Nucleus accumbens (tissue), 56 donors: ENCODE measurements around the gene TBC1D9.

Experiments used
- DNase-seq, 56 donors: peaks; one replicate each; lab custom pipeline; 2025; lab: John Stamatoyannopoulos, UW

TBC1D9 gene

DNA sequence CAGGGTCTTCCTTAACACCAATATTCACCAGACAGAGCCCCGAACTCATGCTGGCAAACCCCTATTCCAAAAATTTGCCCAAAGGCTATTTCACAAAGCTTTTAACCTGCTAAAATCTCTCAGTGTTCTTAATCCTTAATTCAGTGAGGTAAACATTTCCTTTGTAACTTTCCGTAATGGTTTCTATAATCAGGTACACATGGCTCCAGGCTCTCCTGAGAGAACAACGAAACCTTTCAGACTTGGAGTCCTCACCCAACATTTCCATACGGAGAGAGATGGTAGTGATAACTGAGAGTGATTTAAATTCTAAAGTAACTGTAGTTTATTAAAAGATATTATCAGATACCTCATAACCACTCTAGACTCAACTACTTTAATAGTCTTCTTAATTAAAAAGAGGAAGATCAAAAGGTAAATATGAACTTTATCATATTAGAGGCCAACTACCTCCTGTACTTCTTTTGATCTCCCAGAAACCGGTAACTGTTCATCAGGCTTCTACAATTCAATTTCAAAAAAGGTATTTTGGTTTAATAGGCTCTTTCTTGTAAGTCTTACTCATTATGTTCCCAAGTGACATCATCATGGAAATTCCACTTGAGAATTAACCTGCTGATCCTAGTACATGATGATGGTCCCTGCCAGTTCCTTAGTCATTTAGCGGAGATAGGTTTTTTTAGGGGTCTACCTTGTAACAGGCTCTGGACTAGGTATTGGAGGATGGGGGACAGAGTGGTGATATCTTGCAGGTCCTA is 96.1 kb downstream of the TBC1D9 start:
- no peak for DNase-seq

DNA sequence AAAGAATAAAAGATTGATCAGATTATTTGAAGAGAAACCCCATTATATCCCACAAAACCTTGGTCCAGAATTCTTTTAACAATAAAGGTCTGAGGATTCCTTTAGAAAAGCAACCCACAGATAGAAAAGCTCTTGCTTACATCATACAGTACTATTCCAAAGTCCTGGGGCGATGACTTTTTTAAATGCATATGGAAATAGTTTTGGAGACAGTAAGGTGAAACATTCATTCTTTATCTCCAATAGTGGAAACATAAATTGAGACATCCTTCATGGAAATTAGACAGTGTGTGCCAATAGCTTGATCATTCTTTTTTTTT is 101.7 kb downstream of the TBC1D9 start:
- DNase-seq = no peak

DNA sequence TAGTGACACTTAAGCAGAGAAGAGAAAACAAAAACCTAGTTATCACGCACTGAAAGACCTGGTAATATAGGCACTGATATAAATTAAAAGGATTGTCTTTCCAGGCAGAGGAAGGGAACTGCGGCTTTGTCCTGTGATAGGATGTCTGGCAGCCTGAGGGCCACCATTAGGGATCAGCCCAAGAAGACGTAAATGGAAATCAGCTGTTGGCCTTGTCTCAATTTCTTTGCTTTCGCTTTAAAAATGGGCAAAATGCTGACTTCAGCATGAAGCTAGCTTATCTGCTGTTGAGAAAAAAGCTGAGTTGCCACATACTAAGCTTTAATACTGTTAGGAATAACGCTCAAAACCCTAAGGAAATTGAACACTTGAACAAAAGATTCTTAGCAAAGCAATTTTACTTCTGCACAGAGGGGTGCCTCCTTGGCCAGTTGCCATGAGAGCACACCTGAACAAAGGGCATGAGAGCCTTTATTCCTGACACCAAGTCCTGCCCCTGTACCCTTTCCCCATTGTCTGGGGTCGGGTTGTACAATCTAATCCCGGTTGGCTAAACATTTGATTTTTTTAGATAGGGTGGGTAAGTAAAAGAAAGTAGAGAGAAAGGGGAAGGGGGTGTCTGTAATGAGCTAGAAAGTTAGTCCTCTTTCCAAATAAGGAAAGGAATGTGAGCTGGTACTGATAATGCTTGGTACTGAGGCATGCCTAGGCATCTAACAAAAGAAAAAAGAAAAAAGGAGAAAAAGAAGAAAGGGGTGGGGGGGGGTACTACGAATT is 102.3 kb downstream of the TBC1D9 start:
- no peak for DNase-seq

DNA sequence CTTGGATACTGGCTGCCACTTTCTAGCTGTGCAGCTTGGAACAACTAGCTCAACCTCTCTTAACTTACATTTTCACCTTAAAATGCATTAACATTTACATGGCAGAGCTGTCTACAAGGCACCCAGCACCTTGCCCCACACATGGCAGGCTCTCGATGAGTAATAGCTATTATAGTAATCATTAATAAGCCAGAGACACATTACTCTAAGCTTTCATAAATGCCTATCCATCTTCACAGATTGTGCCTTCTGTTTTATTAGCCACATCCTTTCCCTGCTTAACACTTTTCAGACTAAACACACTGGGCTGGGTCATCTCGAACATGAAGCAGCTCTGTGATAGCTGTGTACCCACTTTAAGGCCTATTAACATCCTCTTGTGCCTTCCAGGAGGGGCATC is 103.6 kb downstream of the TBC1D9 start:
- no peak for DNase-seq

DNA sequence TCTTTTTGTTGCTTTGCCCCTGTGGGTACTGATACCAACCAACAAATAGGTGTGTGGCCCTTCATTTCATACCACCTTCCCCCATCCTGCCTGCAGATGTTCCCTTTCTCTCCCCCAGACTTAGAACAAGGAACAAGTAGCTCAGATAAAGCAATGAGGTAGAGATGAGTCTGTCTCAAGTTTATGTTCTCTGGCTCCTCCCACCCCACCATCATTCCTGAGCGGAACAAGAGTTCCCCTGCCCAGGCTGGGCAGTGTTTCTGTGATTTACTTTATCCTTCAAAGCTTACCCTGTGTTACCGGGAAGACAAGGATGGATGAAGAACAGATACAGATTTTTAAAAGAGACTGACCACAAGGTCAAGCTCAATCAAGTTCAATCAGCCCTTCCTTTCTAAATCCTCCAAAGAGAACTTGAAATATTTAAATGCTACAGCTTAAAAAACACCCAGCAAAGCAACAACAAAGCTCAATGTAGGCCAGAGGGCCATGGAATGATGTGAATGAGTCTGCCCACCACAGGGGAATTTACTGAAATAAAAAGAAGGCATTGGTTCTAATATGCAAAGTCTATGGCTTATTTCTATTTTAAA is 107.4 kb downstream of the TBC1D9 start:
- DNase-seq = no peak

DNA sequence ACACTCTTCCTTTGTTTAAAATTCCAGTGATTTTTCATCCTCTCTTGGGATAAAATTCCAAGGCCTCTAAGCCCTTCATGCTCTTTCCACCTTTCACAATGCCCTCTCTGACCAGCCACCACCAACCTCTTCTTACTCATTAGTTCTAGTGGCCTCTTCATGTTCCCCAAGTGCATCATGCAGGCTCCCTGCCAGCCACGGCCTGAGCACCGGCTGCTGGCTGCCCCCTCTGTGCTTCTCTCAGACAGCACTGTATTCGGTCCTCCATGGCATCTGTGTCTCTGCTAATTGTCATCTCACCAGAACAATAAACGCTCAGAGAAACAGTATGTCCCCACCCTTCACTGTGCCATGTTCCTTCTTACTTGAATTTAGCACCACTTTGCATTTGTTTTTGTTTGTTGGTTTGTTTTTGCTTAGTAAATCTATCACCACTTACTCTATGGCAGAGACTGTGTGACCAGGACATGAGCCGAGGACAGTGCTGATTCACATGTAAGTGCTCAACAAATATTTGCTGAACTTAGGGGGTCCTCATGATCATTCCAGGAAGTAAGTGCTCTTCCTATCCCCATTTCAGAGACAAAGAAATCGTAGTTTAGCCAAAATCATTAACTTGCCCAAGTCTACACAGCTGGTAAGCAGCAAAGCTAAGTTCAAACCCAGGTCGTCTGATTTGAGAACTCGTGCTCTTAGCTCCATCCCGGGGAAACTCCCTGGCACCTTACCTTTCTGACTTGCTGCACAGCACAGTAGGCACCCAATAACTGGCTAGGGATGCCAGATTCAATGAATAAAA is 110.4 kb downstream of the TBC1D9 start:
- DNase-seq = peak in 10 of 56 donors; percentile 1 to 38 (median 13)

DNA sequence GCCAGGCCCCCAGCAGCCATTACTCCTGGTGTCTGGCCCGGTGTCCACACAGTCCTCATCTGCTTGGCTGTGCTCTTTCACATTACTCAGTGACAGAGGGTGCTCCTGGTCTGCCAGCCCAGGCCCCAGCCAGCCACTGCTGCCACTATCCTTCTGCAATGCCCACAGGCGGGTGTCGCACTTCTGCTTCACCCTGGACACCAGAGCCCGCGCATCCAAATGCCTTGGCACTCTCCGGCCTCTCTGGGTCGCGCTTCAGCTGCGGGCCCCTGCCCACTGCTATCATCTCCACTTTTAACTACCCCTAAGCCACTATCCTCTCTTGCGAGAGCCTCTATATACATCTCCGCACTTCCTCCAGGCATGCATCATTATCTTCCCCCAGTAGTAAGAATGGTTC is 111.0 kb downstream of the TBC1D9 start:
- no peak for DNase-seq

DNA sequence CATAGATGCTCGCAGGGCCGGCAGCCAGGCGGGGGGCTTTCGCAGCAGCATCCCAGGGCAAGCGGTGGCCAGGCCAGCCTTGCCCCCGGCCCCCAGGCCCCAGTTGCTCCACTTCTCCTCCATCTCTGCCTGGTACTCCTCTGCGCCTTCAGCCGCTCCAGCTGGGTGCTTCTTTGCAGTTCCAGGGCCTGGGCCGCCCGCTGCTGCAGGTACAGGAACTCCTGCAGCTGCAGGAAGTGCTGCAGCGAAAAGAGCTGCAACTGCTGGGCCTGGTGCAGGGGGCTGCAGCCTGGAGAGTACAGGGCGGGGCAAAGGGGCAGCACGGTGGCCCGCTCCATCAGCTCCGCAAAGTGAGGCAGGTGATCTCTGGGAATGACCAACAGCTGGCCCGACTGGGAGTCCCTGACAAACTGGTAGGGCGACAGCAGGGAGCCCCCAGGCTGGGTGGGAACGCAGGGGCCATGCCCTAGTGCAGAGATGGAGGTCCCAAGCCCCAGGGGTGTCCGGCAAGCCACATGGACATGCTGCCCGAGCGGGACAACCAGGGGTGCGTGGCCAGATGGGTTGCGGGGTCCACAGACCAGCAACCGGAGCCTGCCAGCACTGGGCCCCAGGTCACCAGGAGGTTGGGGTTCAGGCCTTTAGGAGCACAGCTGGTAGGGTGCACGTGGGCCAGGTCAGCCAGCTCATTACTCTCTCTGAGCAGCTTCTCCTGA is 111.6 kb downstream of the TBC1D9 start:
- DNase-seq = no peak

DNA sequence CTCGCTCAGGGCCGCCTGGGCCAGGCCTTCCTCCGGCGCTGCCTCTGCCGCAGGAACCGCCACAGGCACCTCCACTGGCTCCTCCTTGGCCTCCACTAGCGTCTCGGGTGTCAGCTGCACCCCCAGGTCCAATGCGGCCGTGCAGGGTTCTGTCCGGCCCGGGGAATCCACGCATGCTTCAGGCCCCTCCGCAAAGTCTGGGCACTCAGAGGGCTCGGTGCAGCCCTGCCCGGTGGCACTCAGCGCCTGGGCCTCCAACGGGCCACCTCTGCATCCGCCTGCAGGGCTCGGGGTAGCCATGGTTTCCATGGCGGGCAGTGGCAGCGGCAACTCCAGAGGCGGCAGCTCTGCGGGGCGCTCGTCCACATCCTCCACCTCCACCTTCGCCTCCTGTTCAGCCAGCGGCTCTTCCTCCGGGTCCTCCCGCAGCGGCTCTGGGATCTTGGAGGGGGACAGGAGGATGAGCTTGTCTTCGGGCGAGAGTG is 112.6 kb downstream of the TBC1D9 start:
- DNase-seq = no peak

DNA sequence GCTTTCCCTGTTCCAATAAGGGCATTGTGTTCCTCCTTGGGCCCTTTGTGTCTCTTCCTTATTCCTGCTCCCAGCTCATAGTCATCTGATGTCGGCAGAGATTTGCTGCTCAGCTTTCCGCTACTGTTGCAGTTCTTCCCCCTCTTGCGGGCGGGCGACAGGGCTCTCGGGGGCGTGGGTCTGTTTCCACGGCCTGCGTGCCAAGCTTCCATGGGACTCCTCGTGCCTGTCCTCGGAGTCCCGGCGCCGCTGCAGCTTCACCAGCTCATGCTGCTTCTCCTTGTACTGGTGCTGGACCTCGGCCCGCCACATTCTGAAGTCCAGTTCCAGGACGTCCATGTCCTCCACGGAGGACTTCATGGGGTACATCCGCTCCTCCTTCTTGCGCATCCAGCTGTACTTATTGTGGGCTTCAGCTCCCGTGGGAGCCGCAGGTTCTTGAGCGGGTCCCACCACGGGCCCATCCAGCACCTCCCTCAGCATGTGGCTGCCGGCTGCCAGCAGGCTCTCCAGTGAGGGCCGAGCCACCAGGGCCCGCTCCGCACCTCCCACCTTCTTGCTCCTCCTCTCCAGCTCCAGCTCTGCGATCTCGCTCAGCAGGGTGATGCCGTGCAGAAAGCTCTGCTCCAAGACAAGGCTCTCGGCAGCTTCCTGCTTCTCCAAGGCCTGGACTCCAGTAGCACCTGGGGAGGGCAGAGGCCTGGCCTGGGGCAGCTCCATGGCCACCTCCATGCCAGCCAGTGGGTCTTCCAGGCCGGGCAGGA is 113.3 kb downstream of the TBC1D9 start:
- DNase-seq = no peak

DNA sequence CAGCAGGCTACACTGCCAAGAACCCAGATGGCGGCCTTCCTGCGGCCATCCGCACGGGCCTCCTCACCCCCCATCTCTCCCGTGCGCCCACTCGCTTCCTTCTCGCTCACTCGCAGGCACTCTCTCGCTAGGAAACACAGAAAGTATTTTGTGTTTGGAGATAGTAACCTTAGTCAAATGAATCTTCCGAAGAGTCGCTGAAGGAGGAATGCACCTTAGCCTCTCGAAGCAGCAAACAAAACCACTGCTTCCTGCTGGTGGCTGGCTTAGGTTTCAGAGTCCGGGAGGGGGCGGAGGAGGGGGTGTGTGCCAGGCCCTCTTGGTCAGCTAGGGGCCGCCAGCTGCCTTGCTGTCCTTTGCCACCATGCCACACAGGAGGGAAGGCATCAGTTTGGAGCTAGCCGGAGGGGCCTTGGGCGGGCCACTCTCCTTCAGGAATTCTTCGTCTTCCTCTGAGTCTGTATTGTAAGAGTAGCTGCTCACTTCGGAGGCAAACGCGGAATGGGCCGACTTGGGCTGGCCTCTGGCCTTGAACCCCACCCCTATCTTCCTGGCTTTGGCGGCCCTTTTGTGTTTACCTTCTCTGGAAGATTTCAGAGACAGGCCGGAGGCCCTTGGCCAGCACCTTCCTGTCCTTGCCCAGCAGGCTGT is 114.3 kb downstream of the TBC1D9 start:
- DNase-seq = no peak

DNA sequence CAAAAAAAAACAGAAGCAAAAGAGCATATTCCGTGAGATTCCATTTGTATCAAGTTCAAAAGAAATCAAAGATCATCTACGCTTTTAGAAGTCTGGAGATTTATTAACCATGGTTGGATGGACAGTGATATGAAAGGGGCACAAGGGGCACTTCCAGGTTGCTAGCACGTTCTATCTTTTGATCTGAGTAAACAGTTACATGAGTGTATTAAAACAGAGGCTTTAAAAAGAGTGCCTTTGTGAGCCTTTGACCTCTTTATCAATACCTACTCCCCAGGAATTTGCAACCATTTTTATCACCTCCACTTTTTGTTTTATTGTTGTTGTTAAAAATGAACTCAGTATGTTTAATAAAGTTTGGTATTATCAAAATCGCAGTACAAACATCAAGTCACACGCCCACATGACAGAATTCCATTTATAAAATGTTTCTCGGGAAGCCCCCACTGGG is 115.1 kb downstream of the TBC1D9 start:
- no peak for DNase-seq

DNA sequence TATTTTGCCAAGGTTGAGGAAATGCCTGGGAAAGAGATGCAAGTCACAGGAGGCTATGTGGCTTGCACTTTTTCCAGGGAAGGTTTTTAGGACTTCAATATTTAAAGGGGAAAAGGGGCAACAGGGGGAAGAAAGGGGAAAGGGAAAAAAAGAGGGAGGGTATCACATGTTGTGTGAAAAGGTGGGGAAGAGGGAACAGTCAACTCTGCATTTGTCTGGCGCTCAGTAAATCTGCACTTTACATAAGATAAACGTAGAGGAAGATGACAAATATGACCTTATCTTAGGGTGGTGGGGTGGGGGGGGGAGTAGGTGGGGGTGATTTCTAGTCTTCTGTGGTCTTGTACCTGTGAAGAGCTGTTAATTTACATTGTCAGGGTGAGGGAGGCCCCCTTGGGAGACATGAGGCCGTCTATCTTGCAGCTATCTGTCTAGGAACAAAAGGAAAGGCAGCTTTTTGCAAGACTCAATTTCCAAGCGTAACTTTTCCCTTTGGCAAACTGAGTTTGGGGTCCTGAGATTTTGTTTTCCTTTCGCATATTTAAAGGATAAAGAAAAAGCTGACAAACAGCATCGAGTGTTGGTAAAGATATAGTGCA is 115.9 kb downstream of the TBC1D9 start:
- DNase-seq = no peak

DNA sequence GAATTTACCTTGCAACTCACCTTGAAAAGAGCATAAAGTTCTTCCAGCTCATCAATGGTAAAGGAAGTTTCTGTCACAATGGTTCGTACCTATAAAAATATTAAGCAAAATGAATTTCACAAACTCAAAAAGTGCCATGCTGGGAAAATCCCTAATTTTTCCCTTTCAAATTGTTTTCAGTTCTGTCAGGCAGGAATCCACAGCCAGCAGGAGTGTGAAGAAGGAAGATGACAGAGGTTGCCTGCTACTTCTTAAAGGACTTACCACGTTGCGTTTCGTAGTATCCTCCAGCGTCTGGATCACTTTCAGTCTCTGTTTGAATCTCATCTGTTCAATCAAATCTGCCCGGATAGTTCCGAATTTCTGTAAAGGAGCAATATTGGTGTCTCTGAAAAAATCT is 117.1 kb downstream of the TBC1D9 start:
- DNase-seq = no peak

DNA sequence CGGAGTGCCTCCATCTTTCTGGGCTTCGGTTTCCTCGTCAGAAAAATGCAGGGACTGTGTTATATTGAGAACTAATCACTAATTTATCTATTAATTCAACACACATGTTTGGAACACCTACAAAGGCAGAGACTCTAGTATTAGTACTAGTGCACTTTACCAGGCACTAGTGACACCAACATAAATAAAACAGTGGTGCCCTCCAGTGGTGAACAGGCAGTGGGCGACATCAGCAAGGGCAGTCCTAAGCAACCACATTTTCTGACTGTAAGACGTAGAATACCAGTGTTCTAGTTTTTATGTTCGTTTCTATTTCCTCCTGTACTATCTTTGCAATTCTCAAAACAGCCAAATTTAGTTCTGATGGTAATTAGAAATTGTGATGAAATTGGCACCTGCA is 118.3 kb downstream of the TBC1D9 start:
- peak in 1 of 56 donors; percentile 1 for DNase-seq

DNA sequence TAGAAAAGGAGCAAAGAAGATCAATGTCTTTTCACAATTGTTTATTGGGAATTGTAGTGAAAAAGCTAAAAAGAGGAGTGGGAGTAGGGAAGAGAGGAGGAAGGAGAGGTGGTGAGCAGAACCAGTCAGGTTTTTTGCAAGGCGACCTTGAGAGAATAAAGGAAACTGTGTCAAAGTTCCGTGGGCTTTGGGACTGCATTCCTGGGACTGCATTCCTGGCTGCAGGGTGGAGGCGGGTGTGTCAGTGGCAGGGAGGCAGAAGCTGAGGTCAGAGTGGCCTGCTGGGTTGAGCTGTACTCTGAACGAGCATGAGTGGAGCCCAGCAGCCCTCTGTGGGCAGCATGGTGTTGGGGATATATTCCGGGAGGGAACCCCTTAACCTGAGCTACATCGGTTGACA is 120.6 kb downstream of the TBC1D9 start:
- DNase-seq = no peak

DNA sequence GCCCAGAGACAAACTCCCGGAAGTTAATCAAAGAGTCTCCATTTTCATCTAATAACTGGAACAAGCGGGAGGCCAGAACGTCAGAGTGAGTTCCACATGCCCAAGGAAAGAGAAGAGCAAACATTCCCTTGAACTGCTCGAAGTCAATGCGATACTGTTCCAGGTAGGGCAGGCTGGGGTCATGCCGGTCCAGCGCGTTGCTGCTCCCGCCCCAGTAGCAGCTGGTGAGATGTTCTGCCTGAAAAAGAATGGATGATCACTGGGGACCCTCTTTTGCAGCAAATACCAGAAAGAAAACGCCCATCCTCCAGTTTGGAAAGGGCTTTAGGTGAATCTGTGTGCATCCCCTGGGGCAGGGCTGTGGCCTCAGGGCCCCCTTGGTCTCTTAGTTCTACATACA is 122.2 kb downstream of the TBC1D9 start:
- no peak for DNase-seq

DNA sequence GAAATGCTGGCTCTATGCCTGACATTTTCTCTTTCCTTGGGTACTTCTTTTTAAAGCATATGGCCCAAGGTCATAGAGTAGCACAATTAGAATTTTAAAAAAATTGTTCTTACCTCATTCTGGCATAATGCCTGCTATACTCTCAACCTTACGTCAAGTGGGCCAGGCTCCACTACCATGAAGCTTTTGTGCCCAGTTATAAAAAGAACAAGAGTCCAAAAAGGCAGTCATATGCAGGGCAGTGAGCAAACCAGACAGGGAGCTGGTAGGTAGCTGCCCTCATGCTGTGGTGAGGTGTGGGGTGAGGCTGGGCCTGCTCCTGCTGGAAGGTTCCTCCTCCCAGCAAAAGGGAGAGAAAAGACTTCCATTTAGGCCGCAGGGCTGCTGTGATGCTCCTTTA is 123.1 kb downstream of the TBC1D9 start:
- DNase-seq = no peak
